ENCODE data around the gene AKAP1. TPM values are rescaled to one million over a fixed set of nuclear protein-coding genes. Genes with fewer than 3 reads are reported as not detected.

The AKAP1 gene, protein sequence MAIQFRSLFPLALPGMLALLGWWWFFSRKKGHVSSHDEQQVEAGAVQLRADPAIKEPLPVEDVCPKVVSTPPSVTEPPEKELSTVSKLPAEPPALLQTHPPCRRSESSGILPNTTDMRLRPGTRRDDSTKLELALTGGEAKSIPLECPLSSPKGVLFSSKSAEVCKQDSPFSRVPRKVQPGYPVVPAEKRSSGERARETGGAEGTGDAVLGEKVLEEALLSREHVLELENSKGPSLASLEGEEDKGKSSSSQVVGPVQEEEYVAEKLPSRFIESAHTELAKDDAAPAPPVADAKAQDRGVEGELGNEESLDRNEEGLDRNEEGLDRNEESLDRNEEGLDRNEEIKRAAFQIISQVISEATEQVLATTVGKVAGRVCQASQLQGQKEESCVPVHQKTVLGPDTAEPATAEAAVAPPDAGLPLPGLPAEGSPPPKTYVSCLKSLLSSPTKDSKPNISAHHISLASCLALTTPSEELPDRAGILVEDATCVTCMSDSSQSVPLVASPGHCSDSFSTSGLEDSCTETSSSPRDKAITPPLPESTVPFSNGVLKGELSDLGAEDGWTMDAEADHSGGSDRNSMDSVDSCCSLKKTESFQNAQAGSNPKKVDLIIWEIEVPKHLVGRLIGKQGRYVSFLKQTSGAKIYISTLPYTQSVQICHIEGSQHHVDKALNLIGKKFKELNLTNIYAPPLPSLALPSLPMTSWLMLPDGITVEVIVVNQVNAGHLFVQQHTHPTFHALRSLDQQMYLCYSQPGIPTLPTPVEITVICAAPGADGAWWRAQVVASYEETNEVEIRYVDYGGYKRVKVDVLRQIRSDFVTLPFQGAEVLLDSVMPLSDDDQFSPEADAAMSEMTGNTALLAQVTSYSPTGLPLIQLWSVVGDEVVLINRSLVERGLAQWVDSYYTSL
- total RNA-seq (ENCODE audit: insufficient read depth, low replicate concordance): 15.4 TPM

DNA sequence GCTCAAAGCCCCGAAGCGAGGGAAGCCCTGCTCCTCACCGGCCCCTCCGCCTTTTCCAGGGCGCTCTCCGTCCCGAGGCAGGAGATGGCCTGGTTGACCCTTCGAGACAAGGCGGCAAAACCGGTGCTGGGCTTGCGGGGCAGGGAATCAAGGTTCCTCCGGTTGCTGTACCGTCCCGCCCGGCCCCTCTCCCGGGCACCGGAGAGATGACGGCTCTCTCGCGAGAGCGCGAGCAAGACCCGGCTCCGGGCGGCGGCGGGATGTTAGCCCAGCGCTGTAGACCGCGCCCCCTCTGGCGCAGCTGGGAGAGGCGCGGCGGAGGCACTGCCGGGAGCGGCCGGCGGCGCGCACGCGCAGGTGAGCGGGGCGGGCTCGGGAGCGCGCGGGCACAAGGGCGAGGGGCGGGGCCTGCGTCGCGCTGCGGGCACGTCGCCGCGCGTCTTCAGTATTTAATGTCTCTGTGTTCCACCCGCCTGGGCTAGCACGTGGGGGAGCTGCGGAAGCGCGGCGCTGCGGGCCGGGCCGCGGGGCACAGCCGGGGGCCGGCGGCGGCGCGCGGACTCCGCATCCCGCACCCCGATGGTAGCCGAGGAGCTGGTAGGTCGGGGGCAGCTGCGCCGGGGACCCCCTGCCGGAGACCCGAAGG is at the start of gene AKAP1:
Gene AKAP1, plus strand, starts transcription at position 445 of the 646 bp plus-strand sequence. CDS start 20,219 bp downstream, outside the sequence.
- peak; percentile 97 for DNase-seq (ENCODE audit: low spot score)

DNA sequence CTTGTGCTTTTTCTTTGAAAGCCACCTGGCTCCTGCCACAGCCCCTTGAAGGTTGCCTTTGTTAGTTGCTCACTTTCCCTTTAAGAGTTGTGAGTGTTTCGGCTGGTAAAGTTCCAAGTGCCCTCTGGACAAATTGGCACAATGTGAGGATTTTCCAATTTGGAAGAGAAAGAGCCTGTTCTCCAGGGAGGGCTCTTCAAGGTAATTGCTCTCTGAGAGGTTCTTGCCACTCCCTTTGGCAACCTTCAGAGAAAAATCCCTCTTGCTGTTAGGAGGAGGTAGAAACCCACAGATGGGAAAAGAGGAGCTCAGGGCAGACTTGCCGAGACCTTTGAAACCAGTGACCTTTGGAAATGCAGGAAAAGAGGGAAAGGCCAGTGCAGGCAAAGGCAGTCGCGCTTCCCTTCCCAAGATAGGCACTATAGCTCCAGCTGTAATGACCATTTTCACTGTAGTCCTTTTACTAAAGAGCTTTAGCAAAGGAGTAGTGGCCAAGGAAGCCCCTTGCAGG is 49.0 kb upstream of the AKAP1 start:
- DNase-seq (ENCODE audit: low spot score): no peak

DNA sequence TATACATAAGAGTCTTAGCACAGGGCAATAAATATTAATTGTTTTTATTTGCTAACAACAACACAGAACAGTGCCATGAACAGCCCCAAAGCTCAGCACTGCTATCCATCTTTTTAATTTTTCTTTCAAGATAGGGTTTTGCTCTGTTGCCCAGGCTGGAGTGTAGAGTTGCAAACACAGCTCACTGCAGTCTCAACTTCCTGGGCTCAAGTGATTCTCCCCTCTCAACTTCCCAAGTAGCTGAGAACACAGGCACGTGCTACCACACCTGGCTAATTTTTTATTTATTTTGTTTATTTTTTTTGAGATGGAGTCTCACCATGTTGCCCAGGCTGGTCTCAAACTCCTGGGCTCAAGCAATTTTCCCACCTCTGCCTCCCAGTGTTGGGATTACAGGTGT is 47.6 kb upstream of the AKAP1 start:
- no peak for DNase-seq (ENCODE audit: low spot score)

DNA sequence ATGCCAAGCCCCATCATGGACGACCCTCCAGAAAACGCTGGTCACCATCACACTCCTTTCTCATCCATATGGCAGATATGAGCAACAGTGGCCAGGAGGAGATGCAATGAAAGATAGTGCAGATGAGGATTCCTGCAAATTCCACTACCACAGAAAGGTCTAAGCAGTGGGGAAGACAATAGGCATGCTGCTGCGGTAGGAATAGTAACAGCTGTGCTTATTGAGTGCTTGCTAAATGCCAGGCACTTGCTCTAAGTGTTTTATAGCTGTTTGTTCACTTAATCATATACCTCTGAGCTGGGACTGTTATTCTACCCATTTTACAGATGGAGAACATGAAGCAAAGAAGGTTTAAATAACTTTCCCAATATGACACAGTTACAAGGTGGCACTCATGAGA is 46.6 kb upstream of the AKAP1 start:
- no peak for DNase-seq (ENCODE audit: low spot score)

DNA sequence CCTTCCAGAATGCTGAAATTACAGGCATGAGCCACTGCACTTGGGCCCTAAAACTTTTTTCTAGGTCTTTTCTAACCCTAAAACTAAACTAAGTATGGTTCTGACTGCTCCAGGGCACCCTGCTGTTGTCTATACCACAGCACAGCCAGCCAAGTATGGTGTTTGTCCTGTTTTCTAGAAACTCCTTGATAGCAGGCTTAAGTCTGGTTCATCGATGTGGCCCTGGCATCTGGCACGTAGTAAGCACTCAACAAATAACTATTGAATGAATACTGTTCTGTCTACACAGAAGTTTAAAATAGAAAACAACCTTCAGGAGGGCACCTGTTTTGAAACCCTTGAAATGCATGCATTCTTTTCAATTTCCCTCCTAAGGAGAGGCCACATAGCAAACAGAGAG is 44.5 kb upstream of the AKAP1 start:
- DNase-seq (ENCODE audit: low spot score): no peak

DNA sequence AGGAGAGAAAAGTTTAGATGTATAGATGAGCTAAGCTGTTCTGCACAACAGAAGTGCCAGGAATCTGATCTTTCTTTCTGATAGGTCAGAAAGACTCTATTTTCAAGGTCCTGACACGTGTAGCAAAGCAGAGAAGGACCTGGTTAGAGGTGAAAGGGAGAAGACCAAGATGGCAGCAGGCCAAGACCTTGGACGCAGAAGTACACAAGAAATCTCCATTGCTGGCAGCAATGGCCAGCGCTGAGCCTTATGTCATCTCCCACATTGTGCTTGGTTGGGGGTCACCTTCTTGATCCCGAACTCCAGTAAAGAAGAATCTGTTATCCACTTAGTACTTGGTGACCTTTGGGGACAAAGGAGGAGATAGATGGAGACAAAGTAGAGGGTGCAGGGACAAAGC is 41.8 kb upstream of the AKAP1 start:
- no peak for DNase-seq (ENCODE audit: low spot score)

DNA sequence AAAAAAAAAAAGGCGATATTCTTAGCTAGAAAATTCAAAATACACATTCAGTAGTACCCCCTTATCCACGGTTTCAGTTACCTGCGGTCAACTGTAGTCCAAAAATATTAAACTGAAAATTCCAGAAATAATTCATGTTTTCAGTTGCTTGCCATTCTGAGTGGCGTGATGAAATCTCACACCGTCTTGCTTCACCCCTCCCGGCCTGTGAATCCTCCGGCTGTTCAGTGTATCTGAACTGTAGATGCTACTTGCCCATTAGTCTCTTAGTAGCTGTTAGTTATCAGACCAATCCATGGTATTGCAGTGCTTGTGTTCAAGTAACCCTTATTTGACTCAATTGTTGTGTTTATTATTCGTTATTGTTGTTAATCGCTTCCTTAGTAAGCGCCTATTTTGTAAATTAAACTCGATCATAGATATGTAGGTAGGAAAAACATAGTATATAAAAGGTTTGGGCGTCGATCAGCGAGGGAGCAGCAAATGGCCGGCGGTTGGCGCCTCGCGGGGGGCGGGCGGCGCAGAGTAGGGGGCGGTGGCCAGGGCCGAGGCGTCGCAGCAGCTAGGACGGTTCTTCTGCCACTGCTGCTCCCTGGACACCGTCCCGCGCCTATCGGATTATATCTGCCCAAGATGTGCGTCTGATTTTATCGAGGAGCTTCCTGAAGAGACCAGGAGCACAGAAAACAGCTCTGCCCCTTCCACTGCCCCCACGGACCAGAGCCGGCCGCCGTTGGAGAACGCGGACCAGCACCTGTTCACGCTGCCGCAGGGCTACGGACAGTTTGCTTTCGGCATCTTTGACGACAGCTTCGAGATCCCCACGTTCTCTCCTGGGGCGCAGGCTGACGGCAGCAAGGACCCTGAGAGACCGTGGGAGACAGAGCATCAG is 39.8 kb upstream of the AKAP1 start:
- no peak for DNase-seq (ENCODE audit: low spot score)

DNA sequence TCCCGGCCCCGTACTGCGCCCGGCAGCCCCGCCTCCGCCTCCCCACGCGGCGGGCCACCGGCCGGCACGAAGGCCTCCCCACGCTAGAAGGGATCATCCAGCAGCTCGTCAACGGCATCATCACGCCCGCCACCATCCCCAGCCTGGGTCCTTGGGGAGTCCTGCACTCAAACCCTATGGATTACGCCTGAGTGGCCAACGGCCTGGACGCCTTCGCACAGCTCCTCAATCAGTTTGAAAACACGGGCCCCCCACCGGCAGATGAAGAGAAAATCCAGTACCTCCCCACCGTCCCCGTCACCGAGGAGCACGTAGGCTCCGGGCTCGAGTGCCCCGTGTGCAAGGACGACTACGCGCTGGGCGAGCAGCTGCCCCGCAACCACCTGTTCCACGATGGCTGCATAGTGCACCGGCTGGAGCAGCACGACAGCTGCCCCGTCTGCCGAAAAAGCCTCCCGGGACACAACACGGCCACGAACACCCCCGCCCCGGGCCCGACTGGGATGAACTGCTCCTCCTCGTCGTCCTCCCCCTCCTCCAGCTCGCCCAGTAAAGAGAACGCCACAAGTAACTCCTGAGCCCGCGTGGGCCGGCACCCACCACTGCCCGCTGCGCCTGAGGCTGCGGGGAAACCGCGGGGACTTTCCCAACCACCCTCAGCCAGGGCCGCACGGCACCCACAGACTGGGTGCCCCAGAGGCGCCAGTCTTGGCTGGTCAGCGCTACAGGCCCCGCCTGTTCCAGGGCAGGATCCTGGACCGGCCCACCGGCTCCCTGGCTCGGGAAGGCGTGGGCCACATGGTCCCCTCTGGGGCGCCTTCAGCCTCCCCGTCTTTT is 39.0 kb upstream of the AKAP1 start:
- no peak for DNase-seq (ENCODE audit: low spot score)

DNA sequence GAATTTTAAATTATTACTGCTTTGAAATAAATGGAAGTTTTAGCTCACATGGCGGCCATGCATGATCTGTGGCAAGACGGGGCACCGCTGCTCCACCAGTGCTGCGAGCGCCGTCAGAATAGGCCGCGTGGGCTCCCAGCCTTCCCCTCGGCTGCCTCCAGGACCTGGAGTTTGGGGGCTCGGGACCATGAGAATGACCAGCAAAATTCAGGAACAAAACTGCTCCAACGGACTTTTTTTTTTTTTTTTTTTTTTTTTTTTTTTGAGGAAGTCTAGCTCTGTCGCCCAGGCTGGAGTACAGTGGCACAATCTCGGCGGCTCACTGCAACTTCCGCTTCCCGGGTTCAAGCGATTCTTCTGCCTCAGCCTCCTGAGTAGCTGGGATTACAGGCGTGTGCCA is 38.3 kb upstream of the AKAP1 start:
- DNase-seq (ENCODE audit: low spot score): no peak

DNA sequence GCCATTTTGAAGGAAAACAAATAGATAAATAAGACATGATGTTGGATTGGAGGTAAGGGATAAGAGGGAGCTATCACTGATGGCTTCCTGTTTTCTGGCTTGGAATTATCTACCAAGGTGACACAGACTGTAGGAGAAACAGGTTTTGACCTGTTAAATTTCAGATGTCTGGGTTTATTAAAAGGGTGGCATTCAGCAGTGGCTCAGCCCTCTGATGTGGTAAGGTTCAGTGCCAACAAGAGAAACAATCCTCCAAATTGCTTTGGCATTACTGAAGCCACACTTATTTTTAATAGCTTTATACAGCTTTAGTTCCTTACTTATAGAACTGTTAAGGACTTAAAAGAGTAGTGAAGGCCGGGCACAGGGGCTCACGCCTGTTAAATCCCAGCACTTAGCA is 37.0 kb upstream of the AKAP1 start:
- no peak for DNase-seq (ENCODE audit: low spot score)

DNA sequence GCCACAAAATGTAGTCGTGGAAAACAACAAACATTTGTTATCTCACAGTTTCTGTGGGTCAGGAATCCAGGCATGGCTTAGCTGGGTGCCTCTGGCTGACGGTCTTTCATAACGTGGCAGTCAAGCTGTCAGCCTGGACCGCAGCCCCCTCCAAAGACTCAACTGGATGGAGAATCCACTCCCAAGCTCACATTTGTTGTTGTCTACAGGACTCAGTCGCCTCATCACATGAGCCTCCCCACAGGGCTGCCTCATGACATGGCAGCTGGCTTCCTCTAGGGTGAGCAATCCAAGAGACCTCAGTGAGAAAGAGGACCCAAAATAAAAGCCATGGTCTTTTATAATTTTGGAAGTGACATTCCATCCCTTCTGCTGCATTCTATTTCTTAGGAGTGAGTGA is 34.7 kb upstream of the AKAP1 start:
- no peak for DNase-seq (ENCODE audit: low spot score)

DNA sequence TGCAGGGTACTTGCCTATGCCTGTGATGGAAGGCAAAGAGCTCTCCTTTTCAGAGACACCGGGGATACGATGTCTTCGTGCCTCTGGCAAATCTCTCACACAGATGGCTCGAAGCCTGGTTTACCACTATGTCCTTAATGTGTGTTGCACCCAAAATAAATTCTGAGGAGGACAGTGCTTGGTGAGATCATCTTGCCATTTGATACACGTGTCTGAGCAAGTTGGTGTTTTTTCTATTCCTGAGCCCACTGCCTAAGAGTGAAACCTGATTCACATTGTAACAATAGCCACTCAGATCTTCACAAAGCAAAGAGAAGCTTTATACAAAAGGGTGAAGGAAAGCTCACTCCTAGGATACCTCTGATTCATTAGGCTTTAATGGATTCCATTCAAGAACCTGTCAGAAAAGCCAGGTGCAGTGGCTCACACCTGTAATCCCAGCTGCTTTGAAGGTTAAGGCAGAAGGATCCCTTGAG is 33.1 kb upstream of the AKAP1 start:
- peak; percentile 22 for DNase-seq (ENCODE audit: low spot score)

DNA sequence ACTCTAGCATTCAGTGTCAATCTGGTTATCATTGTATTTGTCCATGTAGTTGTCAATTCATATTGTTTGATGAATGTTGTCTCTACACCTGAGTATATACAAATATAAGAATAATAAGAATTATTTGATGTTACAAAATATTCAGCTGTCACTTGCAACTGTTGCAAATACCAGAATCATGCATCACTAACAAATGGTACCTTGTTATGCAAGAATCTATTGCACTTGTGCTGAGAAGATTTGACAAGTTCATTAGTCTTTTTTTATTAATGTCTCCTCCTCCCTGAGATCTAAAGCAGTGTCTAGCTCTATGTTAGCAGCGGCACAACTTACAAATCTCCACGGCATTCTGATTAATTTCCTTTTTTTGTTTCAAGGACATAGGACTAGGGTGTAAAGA is 22.2 kb upstream of the AKAP1 start:
- no peak for DNase-seq (ENCODE audit: low spot score)

DNA sequence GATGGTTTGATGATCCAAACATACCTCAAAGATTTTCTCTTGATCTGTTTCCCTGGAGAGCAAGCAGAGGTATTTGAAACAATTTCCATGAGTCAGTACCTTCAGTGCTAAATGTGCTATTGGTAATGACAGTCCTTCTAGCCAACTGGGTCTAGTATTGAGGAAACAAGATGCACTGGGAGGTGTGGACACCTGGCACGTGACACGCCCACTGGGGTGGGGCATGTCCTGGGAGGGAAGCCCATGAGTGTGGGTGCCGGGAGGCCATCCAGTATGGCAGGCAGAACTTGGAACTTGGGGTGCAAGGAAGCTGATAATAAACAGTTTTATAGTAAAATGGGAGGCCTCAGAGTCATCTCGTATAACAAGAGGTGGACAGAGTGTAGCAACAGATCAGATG is 17.9 kb upstream of the AKAP1 start:
- no peak for DNase-seq (ENCODE audit: low spot score)

DNA sequence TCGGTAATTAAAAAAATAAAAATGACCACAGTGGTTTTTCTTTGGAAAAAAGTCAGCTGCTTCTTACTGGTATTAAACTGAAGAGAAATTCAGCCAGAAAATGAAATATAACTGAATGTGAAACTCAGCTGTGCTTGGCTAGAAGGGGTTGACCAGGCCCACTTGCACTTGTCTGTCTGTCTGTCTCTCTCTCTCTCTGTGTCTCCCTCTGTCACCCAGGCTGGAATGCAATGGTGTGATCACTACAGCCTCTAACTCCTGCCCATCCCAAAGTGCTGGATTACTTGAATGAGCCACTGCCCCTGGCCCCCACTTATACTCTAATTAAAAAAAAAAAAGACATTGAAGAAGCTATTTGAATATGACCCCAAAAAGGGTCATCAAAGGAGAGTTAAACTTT is 17.3 kb upstream of the AKAP1 start:
- DNase-seq (ENCODE audit: low spot score): no peak

DNA sequence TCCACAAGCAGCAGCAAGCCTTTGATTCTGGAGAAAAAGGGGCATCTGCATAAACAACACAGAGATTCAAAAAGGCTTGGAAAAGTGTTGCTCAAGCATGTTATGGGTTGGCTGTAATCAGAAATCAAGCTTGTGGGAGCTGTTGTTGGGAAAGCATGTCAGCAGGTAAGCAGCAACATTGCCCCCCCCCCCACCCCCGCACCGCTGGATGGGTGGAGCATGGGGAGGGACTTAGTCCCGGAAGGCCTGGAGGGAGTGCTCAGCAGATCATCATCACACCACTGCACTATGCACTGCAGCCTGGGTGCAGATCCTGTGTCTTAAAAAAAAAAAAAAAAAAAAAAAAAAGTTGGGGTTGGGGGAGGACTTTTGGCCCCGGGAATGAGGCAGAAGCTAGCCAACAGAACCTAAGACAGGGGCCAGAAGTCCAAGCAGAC is 16.8 kb upstream of the AKAP1 start:
- DNase-seq (ENCODE audit: low spot score): no peak

DNA sequence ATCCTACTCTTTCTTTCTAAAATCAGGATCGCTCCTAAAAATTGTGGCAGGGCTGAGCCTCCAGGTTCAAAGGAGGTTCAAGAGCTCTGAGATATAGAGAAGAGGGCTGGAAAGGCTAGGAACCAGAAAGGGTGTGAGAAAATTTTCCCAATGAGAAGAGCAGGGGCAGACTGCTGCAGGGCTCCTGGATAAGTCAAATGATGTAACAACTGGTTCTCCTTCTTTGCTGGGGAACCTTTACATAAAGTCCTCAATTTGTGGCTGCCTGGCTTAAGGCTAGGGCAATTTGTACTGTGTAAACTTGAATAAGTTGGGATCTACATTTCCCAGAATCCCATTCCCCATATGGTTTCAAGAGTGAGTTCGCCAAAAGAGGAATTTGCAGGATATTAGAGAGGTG is 16.3 kb upstream of the AKAP1 start:
- DNase-seq (ENCODE audit: low spot score): no peak

DNA sequence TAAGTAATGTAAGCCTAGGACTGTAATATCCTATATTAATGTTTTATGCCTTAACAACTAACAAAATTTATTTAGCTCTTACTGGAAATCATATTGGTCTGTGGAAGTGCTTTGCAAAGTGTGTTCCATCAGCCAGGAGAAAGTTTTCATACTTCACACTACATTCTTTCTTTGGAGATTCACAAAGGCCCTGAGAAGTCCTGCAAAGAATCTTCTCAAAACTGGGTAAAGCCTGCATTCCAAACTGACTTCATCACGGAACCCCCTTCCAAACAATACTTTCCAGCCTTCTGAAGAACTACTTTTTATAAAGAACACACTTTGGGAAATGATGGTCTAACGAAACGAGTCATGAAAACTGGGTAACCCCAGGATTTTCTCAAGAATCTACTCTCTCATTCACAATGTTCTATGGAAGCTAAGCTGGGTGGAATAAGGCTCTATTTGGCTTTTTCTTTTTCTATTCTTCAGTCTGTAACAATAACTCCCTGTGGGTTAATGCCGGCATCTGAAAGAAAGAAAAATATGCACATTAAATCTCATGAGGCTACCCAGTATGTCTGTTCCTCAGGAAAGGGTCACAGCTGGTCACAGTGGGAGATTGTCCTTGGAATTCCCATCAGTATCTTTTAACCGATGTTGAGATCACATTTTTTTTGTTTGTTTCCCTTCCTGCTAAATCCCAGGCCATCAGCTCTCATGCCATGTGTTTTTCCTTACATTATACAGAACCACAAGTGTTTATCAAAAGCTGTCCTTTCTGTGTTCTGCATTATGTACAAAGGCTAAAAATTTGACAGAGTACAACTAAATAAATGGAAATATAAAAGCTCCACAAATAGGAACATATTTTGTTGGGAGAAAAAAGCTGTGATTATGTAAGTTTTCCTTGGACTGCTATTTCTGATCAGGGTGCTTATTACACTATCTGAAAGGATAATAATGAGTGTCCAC is 12.8 kb upstream of the AKAP1 start:
- DNase-seq (ENCODE audit: low spot score): peak; percentile 61

DNA sequence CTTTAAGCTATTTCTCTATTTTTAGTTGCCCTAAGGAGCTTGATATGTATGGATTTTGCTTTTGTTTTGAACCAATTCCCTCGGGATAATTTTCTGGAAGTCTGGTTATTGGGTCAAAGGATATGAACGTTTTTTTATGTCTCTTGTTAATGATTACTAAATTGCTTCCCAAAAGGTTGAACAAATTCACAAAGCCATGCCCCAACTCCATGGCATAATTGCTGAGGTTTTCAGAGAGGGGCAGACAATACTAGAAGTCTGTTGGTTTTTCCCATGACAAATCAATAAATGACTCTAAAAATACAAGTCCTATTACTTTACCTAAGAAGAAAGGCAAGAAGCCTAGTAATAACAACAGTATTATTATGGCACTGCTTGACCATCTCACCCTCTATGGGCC is 11.4 kb upstream of the AKAP1 start:
- no peak for DNase-seq (ENCODE audit: low spot score)
